ENCODE data around the gene KCNIP1. TPM values are rescaled to one million over a fixed set of nuclear protein-coding genes. Genes with fewer than 3 reads are reported as not detected.

KCNIP1 gene
- total and polyA plus RNA-seq, 10 of the 15 experiments (the other 5 are each of a cell fraction or from before 2014, with no cell fraction given): not detected

DNA sequence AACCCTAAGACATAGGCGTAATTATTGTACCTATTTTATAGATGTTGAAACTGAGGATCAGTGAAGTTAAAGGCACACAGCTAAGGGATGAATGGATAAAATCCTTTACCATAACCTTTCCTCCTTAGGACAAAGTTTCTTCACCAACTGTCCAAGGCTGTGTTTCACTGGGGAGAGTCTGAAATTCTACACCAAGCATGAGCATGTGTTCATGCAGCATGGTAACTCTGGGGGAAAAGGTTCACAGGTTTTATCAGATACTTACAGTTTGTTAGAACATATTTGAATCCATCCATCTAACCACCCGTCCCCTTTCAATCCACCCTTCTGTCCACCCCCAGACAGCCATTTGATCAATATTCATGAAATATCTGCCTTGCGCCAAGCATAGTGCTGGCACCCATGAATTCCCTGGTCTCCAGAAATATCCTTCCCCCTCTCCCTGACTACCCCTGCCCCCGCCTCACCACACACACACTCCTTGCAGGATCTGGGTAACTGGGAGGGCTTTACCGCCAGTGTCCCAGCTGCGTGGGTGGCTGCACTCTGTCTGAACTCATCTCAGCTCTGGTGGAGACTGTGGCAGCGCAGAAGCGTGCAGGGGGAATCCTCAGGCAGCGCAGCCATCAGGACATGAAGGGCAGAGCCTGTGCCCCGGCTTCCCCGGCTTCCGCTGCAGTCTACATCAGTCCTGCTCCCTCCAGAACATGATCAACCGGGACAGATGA, 6.3 kb upstream of the KCNIP1 start:
- CTCF ChIA-PET: no interaction called here
- POLR2A ChIA-PET: no interaction called here
- intact Hi-C loops (cut with micrococcal nuclease; ENCODE audit: unreplicated experiment): no loop called here
- Histone ChIP-seq H3K27ac (ENCODE audit: control insufficient read depth, insufficient read depth) (no peak overlapping the region), H3K4me3 (no peak overlapping the region), H3K79me2 (ENCODE audit: control insufficient read depth, insufficient read depth, low read length) (no peaks in the 10 kb centered on the region), H3K9me3 (replicated peaks; ENCODE audit: control insufficient read depth, insufficient read depth, low read length) (no peaks in the 10 kb centered on the region), H3K9ac (ENCODE audit: control insufficient read depth, insufficient read depth, low read length) (no peak overlapping the region), H3K4me2 (ENCODE audit: control insufficient read depth, insufficient read depth) (no peak overlapping the region), H4K20me1 (ENCODE audit: control insufficient read depth, insufficient read depth) (no peaks in the 10 kb centered on the region), H3K4me1 (ENCODE audit: control insufficient read depth, insufficient read depth, low read length) (no peaks in the 10 kb centered on the region), H3K27me3 (replicated peaks in 1 of 2; ENCODE audit: control insufficient read depth in 2 of 2, insufficient read depth in 2 of 2, low read length in 1 of 2) (peaks cover 6 to 7% of the 10 kb centered on the region in 2 experiments; a peak in 3 of 4 replicates), H3K36me3 (ENCODE audit: control insufficient read depth in 2 of 2, insufficient read depth in 2 of 2, low read length in 1 of 2) (no peaks in the 10 kb centered on the region), H2AFZ (ENCODE audit: control insufficient read depth, low read depth, low read length) (no peak overlapping the region)
- no TSS peak for BruUV-seq (replicated peaks)
- TF ChIP-seq DPF2 (IDR thresholded peaks at IDR 0.05) (no peak), CBX3 (IDR thresholded peaks at IDR 0.05; ENCODE audit: borderline replicate concordance, low read depth) (no peak), PKNOX1 (IDR thresholded peaks at IDR 0.05) (no peak), RFX5 (IDR thresholded peaks at IDR 0.05; ENCODE audit: low read depth, low read length) (no peak), SP1 (IDR thresholded peaks at IDR 0.05; ENCODE audit: low read depth, low read length) (no peak)
- in situ Hi-C loops (cut with MboI): no loop called here
- RAD21 ChIA-PET (ENCODE audit: unreplicated experiment): no interaction called here
- WGBS (ENCODE audit: insufficient coverage, insufficient replicate concordance, low lambda C conversion rate, missing lambda C conversion rate): 36% methylated on average over 13 of the region's 13 CpGs
- FAIRE-seq (no peak), ATAC-seq (no peak), DNase-seq (ENCODE audit: low read depth, low spot score) (no peak)
- SMC1A ChIA-PET (ENCODE audit: uncharacterized antibody, unreplicated experiment): no interaction called here

DNA sequence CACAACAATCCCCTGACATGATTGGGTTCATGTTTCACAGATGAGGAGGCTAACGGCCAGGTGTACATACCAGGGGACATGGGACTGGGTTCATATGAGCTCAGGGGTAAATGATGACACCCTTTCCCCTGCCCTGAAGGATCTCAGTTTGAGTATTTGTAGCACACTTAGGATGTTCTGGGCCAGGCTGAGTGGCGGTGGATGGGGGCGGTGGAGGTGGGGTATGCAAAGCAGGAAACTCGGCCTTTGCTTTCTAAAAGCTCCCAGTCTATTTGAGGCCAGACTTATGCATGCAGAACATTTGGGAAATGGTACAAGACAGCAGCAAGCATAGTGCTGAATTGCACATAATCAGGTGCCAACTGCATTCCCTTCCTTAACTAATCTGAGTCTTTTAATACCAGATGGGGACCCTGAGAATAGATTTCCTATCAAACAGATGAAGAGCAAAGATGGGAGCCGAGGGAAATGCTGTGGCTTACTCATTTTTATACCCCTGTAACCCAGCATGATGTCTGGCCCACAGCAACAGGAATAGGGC, 4.9 kb upstream of the KCNIP1 start:
- Histone ChIP-seq H2AFZ (ENCODE audit: control insufficient read depth, low read depth, low read length) (no peak overlapping the region), H3K9ac (ENCODE audit: control insufficient read depth, insufficient read depth, low read length) (no peak overlapping the region), H3K79me2 (ENCODE audit: control insufficient read depth, insufficient read depth, low read length) (no peaks in the 10 kb centered on the region), H3K27ac (ENCODE audit: control insufficient read depth, insufficient read depth) (no peak overlapping the region), H3K4me1 (ENCODE audit: control insufficient read depth, insufficient read depth, low read length) (no peaks in the 10 kb centered on the region), H3K36me3 (ENCODE audit: control insufficient read depth in 2 of 2, insufficient read depth in 2 of 2, low read length in 1 of 2) (no peaks in the 10 kb centered on the region), H3K27me3 (replicated peaks in 1 of 2; ENCODE audit: control insufficient read depth in 2 of 2, insufficient read depth in 2 of 2, low read length in 1 of 2) (peaks cover 7 to 12% of the 10 kb centered on the region in 2 experiments), H4K20me1 (ENCODE audit: control insufficient read depth, insufficient read depth) (no peaks in the 10 kb centered on the region), H3K9me3 (replicated peaks; ENCODE audit: control insufficient read depth, insufficient read depth, low read length) (no peaks in the 10 kb centered on the region), H3K4me2 (ENCODE audit: control insufficient read depth, insufficient read depth) (no peak overlapping the region), H3K4me3 (no peak overlapping the region)
- ChIA-PET CTCF (no interaction called here), RAD21 (ENCODE audit: unreplicated experiment) (no interaction called here), SMC1A (ENCODE audit: uncharacterized antibody, unreplicated experiment) (no interaction called here), POLR2A (interaction anchor here (0.6 kb wide), 1 partner anchor 172 kb away, joined by 3 read pairs; no protein-coding TSS in a partner anchor)
- no TSS peak for BruUV-seq (replicated peaks)
- no peak for DNase-seq (ENCODE audit: low read depth, low spot score)
- 0% methylated on average over 5 of the region's 5 CpGs for WGBS (ENCODE audit: insufficient coverage, insufficient replicate concordance, low lambda C conversion rate, missing lambda C conversion rate)
- no peak for FAIRE-seq
- in situ Hi-C loops (cut with MboI) (no loop called here), intact Hi-C loops (cut with micrococcal nuclease; ENCODE audit: unreplicated experiment) (no loop called here)
- ATAC-seq: no peak
- no peak for TF ChIP-seq NFYB (IDR thresholded peaks at IDR 0.05; ENCODE audit: insufficient read depth, low read depth, low read length)
- TF ChIP-seq ATF7 (IDR thresholded peaks at IDR 0.05; ENCODE audit: low read depth): no peak
- no peak for TF ChIP-seq PBX3 (IDR thresholded peaks at IDR 0.05; ENCODE audit: insufficient replicate concordance, low read depth, low read length)
- TF ChIP-seq, protein P1, sequence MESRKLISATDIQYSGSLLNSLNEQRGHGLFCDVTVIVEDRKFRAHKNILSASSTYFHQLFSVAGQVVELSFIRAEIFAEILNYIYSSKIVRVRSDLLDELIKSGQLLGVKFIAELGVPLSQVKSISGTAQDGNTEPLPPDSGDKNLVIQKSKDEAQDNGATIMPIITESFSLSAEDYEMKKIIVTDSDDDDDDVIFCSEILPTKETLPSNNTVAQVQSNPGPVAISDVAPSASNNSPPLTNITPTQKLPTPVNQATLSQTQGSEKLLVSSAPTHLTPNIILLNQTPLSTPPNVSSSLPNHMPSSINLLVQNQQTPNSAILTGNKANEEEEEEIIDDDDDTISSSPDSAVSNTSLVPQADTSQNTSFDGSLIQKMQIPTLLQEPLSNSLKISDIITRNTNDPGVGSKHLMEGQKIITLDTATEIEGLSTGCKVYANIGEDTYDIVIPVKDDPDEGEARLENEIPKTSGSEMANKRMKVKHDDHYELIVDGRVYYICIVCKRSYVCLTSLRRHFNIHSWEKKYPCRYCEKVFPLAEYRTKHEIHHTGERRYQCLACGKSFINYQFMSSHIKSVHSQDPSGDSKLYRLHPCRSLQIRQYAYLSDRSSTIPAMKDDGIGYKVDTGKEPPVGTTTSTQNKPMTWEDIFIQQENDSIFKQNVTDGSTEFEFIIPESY (IDR thresholded peaks at IDR 0.05): no peak
- TF ChIP-seq CREB1 (IDR thresholded peaks at IDR 0.05; ENCODE audit: low read depth): no peak
- no peak for TF ChIP-seq GATAD2B (conservative IDR thresholded peaks at IDR 0.05; ENCODE audit: low read depth)
- no peak for TF ChIP-seq CHD1 (IDR thresholded peaks at IDR 0.05; ENCODE audit: low read depth, low read length)
- TF ChIP-seq NRF1 (conservative IDR thresholded peaks at IDR 0.05; ENCODE audit: low read depth, low read length): no peak
- TF ChIP-seq SIX5 (IDR thresholded peaks at IDR 0.05; ENCODE audit: low read depth, low read length, severe bottlenecking): no peak

Measured in GM12878 (cell line).